ENCODE results near the gene APBB2.
"Not testable (repeated sequence)": the region's sequence is repeated elsewhere in the genome, so short reads cannot be mapped to it uniquely, and the experiment has no call there.

APBB2 gene

GRCh38 chr4:41012293-41012692 is 202.0 kb downstream of the APBB2 start:
- DNase-seq = peak; percentile 26

DNA sequence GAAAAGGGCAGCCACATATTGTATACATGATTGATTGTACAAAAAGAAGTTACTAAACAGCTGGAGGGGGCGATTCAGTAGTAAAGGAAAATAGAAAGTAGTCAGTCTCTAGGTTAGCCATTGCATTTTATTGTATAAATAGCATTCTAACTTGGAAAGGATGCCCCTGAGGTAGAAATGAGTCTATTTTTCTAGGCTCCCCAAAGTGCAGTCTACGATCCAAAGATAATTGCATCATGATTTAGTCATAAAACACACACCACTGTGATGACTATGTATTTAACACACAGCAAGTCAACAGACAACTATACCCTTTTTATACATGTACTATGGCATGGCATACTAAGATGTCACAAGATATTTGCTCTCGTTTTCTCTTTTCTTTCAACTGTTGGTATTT is 204.9 kb downstream of the APBB2 start:
- DNase-seq = peak; percentile 69

- no peak for DNase-seq
Observed at GRCh38 chr4:41006141-41006540, 208.2 kb downstream of the APBB2 start.

DNA sequence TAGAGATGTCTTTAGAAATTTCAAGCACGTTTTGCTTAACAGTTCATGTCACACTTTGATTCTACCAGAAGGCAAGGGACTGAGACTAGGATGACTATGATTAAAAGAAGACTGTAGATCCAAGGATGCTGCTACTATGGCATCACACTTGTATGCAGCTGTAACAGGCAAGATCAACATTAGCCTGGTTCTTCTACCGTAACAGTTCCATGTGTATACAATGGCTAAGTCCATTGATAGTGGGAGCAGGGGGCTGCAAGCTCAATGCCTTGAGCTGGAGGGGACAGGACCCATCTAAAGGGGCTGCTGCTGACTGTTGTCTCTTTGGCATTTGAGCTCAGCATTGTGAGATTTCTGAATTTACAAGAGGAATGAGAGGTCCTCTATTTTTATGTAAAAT is 212.0 kb downstream of the APBB2 start:
- DNase-seq = no peak

GRCh38 chr4:41000356-41000755 is 214.0 kb downstream of the APBB2 start:
- no peak for DNase-seq

DNA sequence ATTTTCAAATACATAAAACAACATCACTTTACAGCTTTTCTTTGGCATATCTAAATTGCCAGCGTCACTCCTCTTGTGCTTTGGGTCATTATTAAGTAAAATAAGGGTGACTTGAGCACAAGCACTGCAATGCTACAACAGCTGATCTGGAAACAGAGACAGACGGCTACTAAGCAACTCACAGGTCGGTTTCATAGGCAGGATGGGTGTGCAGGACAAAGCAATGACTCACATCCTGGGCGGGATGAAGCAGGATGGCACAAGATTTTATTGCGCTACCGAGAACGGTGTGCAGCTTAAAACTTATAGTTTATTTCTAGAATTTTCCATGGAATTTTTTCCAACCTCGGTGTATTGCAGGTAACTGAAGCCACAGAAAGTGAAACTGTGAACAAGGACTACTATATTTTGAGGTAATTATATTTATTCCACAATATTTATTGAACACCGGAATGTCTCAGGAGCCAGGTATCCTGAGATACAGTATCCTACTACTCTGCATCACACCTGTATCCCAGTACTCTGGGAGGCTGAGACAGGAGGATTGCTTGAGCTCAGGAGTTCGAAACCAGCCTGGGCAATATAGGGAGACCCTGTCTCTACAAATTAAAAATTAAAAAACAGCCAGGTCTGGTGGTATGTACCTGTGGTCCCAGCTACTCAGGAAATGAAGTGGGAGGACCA is 215.5 kb downstream of the APBB2 start:
- no peak for DNase-seq

DNA sequence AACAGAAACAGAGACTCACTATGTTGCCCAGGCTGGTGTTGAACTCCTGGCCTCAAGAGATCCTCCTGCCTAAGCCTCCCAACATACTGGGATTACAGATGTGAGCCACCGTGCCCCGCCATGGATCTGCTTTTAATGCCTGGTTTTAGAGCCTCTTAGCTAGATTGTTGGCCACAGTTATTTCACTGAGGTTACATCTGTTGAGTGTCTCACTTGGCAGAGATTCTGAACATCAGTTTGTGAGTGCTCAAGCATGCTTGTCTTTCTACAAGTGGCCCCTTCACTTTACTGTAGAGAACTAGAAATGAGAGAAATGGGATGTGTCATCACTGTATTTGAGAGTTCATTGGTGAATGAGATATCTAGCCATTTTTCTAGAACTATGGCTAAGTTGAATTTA is 218.5 kb downstream of the APBB2 start:
- DNase-seq = peak; percentile 21

- DNase-seq = peak; percentile 71
Observed at GRCh38 chr4:40994321-40994720, 220.0 kb downstream of the APBB2 start.

DNA sequence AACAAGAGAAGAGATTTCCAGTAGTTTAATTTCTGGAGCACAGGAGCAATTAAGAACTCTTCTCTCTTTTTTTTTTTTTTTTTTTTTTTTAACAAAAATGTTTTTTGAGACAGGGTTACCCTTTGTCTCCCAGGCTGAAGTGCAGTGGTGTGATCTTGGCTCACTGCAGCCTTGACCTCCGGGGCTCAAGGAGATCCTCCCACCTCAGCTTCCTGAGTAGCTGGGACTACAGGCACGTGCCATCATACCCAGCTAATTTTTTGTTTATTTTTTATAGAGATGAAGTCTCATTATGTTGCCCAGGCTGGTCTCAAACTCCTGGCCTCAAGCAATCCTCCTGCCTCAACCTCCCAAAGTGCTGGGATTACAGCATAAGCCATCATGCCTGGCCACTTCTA is 221.0 kb downstream of the APBB2 start:
- DNase-seq = not testable (repeated sequence)

DNA sequence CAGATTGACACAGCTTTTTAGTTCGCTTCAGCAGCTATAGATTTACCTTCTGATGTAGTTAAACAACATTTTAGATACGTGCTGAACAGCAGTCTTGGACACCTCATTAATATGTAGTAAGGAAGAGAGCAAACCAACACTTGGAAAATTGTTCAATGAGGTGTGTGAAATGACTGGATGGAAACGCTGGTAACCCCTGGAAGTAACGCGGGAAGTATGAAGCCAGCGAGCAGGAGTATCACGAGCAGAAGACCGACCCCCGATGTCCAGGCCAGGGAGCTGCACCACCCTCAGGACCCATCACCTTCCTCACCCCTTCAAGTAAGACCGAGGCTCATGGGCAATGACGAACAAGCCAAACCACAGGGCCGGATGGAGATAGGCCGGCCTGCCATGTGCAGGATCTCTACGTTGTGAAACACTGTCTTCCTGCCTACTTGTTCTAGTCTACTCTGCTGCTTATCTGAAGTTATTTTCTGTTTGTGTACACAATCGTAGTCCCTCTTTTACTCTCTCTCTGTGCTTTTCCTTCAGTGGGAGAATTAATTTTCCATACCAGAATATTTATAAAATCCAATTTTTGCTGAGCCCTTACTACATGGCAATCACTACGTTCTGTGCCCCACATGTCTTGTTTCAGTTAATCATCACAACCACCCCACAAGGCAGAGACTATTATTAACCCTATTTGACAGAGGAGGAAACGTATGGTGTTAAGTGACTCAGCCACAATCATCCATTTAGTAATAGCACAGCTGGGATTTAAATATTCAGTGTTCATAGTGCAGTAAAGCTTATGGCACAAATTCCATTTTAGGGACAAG is 221.7 kb downstream of the APBB2 start:
- DNase-seq = peak; percentile 87

GRCh38 chr4:40991908-40992307 is 222.4 kb downstream of the APBB2 start:
- DNase-seq = no peak

DNA sequence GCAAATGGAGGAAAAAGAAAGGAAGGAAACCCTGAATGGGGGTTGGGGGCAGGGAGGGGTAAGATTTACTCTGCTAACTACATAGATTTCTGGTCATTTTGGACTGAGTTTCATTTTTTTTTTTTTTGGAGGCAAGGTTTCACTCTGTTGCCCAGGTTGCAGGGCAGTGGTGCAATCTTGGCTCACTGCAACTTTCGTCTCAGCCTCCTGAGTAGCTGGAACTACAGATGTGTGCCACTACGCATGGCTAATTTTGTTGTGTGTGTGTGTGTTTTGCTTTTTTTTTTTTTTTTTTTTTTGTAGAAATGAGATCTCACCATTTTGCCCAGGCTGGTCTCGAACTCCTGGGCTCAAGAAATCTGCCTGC is 223.5 kb downstream of the APBB2 start:
- DNase-seq = no peak

DNA sequence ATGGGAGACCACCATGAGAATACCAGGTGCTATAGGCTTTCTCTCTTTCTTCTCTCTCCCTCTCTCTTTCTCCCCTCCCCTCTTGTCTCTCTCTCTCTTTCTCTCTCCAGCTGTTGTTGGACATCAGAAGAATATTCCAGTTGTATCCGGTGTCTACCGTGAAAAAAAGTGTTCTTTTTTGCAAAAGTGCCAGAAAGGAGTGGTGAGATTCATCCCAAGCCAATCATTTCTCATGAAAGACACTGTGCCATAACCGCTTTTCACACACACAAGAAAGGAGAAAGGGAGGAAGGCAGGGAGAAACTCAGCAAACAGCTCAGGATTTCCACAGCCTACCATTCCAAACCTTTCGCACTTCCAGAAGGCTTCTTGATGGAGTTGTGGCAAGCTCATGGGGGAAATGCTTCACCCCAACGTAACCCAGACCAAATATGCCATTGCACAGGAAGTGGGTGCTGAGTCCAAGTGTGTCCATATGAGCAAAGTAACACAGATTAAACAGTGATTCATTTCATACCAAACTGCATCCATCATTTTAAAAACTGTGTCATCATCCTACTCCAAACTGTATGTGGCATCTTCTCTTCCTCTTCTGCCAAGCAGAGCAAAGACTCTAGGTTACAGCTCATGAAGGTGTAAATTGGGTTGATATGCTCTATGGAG is 224.0 kb downstream of the APBB2 start:
- peak; percentile 93 for DNase-seq

GRCh38 chr4:40987151-40987550 is 227.2 kb downstream of the APBB2 start:
- DNase-seq = no peak

DNA sequence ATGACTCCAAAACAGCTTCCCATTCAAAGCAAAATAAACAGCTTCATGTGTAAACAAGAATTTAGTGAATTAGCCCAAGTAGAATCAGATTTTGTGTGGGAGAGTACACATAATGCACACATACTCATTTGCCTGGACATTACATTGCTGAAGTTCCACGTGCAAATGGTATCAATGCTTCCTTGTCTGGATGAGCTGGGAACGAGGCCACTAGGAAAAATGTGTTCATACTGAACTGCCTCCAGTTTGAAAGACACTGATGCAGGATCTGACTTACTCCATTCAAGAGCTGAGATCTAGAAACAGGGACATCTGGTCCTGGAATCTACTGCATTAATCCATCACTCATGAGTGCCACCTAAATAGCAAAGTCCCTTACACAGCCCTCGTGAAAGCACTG is 228.0 kb downstream of the APBB2 start:
- no peak for DNase-seq

DNA sequence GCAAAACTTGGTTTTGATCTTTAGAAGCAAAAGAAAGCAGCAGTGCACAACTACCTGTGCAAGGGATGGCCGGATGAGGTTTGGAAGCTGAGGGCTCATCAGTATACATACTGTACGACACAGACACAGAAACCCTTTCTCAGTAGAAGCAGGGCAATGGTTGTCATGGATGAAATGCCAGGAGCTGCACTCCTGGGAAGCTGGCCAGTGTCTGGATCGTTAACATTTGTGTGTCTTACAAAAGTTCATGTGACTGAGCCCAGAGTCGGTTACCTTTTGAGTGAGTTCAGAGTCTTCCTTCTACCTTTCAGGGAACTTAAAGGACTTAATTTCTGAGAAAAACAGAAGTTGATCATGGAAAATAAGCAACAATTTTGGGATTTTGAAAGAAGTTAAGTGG is 230.3 kb downstream of the APBB2 start:
- DNase-seq = no peak

GRCh38 chr4:40980318-40980883 is 233.9 kb downstream of the APBB2 start:
- peak; percentile 22 for DNase-seq

GRCh38 chr4:40978548-40978947 is 235.8 kb downstream of the APBB2 start:
- DNase-seq = peak; percentile 53

GRCh38 chr4:40976343-40976742 is 238.0 kb downstream of the APBB2 start:
- peak; percentile 58 for DNase-seq

GRCh38 chr4:40972722-40973121 is 241.6 kb downstream of the APBB2 start:
- DNase-seq = no peak

GRCh38 chr4:40971338-40971737 is 243.0 kb downstream of the APBB2 start:
- no peak for DNase-seq

- DNase-seq = no peak
Observed at GRCh38 chr4:40969501-40969900, 244.8 kb downstream of the APBB2 start.

- no peak for DNase-seq
Observed at GRCh38 chr4:40967550-40967949, 246.8 kb downstream of the APBB2 start.

DNA sequence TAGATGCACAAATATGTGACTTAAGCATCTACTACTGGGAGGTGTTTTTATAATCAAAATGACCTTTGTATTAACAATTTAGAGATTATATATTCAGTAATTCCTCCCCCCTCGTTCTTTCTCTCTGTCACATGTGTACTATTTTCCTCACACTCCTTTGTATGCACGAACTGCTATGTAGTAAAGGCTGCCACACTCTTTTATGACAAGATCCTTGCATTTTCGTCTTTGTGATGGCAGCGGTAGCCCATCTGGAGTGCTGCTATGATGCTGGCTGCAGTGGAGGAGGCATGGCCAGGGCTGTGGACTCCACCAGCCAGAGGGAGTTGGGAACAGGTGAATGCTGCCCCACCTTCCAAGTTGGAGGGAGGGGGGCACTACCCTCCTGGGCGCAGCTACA is 248.3 kb downstream of the APBB2 start:
- no peak for DNase-seq
